Muscle layer of duodenum (tissue), 2 donors: ENCODE results near the gene ATF2.
"Not testable (repeated sequence)": the region's sequence is repeated elsewhere in the genome, so short reads cannot be mapped to it uniquely, and the experiment has no call there.

Experiments used
- H3K27ac ChIP-seq: one replicate; pipeline ENCODE4 v1.7.0; 2013; ENCODE audit warnings: mild to moderate bottlenecking, low read length
- H3K27me3 ChIP-seq: one replicate; pipeline ENCODE4 v1.7.0; 2013; ENCODE audit warnings: low read depth, mild to moderate bottlenecking, control low read depth, low read length
- H3K36me3 ChIP-seq, 2 donors: one replicate each; pipeline ENCODE4 v1.7.0; 2013; ENCODE audit warnings: low read length in 2 of 2, control low read depth in 1 of 2, mild to moderate bottlenecking in 1 of 2; ENCODE audit not compliant: insufficient read depth in 2 of 2, control insufficient read depth in 1 of 2
- H3K4me1 ChIP-seq, 2 donors: one replicate each; pipeline ENCODE4 v1.7.0; 2013; ENCODE audit warnings: low read length in 2 of 2, mild to moderate bottlenecking in 2 of 2, control low read depth in 1 of 2, moderate library complexity in 1 of 2; ENCODE audit not compliant: insufficient read depth in 2 of 2, control insufficient read depth in 1 of 2
- H3K4me3 ChIP-seq, 2 donors: one replicate each; pipeline ENCODE4 v1.7.0; 2013; ENCODE audit warnings: low read length in 2 of 2, low read depth in 1 of 2, mild to moderate bottlenecking in 1 of 2
- H3K9me3 ChIP-seq, 2 donors: one replicate each; pipeline ENCODE4 v1.7.0; 2013; ENCODE audit warnings: low read length in 2 of 2, control low read depth in 1 of 2, mild to moderate bottlenecking in 1 of 2; ENCODE audit not compliant: control insufficient read depth in 1 of 2
- donor health status: healthy.

Gene ATF2

DNA sequence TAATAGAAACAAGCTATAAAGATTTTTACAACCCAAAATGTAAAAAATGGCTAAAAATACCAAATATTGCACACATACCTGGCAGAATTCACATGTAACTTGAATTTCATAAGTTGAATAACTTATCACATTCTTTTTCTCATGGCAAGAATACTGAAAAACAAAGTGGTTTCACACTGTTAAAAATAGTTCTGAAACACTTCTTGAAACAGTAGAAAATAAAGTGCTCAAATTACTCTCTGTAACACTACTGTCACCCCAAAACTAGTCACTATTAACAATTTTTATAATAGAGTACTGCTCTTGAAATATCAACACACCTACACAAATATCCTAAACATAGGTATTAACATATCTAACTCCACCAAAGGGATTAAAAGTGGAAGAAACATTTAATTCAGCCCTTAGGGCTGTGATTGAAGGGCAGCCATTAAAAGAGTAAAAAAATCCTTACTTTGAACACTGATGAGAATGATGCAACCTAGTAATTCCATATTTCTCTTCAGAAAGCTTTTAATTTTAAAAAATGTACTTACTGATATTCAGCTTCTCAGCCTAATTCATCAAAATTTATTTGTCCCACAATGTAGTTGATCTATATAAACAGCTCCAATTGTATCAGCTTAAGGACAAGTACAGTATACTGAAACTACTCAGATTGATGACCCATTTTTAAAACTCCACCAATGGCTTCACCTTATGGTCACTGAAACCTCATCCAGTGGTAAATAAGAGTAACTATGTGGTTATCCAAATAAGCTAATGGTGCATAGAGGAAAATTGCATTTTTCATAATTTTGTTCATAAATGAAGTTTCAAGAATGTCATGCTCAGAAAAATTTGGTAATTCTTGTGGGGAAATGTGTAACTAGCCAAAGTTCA lies 31.4 kb downstream of the ATF2 start:
- no peaks in the 10 kb centered on the region for H3K9me3 ChIP-seq
- no peaks in the 10 kb centered on the region for H3K27me3 ChIP-seq
- H3K36me3 ChIP-seq = peaks cover 0 to 2% of the 10 kb centered on the region in 2 donors
- H3K27ac ChIP-seq = no peak overlapping the region
- H3K4me3 ChIP-seq = no peak overlapping the region
- no peaks in the 10 kb centered on the region for H3K4me1 ChIP-seq

DNA sequence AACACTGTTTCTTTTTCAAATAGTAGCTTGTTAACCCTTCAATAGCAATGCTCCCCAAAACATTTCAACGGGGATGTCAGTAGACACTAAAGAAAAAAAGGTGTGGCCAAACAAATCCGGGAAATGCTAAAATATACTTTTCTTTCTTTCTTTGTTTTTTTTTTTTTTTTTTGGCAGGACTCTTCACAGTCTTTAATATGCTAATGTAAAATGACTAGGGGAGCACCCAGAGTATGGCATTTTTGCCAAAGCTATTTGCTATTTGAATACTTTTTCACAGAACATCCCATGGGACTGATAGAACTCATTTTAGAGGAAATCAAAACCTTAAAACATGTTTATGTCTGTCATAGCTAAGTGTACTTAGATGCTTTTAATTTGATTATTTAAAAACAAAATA lies 32.1 kb downstream of the ATF2 start:
- Histone ChIP-seq H3K4me3 (no peak overlapping the region), H3K27me3 (no peaks in the 10 kb centered on the region), H3K27ac (no peak overlapping the region), H3K9me3 (no peaks in the 10 kb centered on the region), H3K36me3 (peaks cover 0 to 2% of the 10 kb centered on the region in 2 donors), H3K4me1 (peaks cover 0 to 3% of the 10 kb centered on the region in 2 donors)

GRCh38 chr2:175135177-175135576 lies 32.8 kb downstream of the ATF2 start:
- H3K4me3 ChIP-seq = no peak overlapping the region
- H3K27ac ChIP-seq = no peak overlapping the region
- peaks cover 0 to 3% of the 10 kb centered on the region in 2 donors for H3K4me1 ChIP-seq

DNA sequence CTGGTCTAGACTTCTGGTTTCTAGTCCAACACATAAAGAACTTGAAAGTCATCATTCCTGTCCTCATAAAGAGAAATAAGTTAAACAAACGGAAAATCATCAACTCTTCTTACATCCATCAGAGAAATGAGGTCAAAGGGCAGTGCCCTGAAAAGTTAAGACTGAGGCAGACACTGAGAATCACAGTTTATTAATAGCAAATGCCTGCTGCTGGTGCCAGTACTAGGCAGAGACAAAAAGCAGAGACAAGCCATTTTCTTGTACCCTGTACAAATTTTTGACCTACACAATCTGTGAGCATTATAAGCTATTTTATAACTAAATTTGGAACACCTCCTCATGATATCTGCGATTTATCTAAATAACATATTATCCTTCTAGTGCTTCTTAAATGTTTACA lies 36.8 kb downstream of the ATF2 start:
- H3K36me3 ChIP-seq = peaks cover 3 to 16% of the 10 kb centered on the region in 2 donors
- no peaks in the 10 kb centered on the region for H3K27me3 ChIP-seq
- peaks cover 0 to 3% of the 10 kb centered on the region in 2 donors for H3K4me1 ChIP-seq
- no peak overlapping the region for H3K27ac ChIP-seq
- no peaks in the 10 kb centered on the region for H3K9me3 ChIP-seq
- no peak overlapping the region for H3K4me3 ChIP-seq

More at GRCh38 chr2:175135177-175135576, 32.8 kb downstream of the ATF2 start:
- Histone ChIP-seq H3K27me3 (no peaks in the 10 kb centered on the region), H3K9me3 (no peaks in the 10 kb centered on the region), H3K36me3 (peaks cover 0 to 2% of the 10 kb centered on the region in 2 donors)

- Histone ChIP-seq H3K4me1 (peaks cover 0 to 3% of the 10 kb centered on the region in 2 donors), H3K9me3 (no peaks in the 10 kb centered on the region), H3K4me3 (no peak overlapping the region), H3K27me3 (no peaks in the 10 kb centered on the region), H3K36me3 (peaks cover 3 to 14% of the 10 kb centered on the region in 2 donors), H3K27ac (no peak overlapping the region)
These were observed 41.3 kb downstream of the ATF2 start for GRCh38 chr2:175126661-175127060.

- Histone ChIP-seq H3K36me3 (peaks cover under 1 to 11% of the 10 kb centered on the region in 2 donors), H3K9me3 (no peaks in the 10 kb centered on the region), H3K27me3 (no peaks in the 10 kb centered on the region), H3K4me1 (no peaks in the 10 kb centered on the region), H3K4me3 (no peak overlapping the region), H3K27ac (no peak overlapping the region)
These were observed 44.7 kb downstream of the ATF2 start for GRCh38 chr2:175123254-175123653.

GRCh38 chr2:175111200-175111657 lies 56.8 kb downstream of the ATF2 start:
- no peaks in the 10 kb centered on the region for H3K9me3 ChIP-seq
- no peaks in the 10 kb centered on the region for H3K4me1 ChIP-seq
- H3K27ac ChIP-seq = no peak overlapping the region
- no peak overlapping the region for H3K4me3 ChIP-seq
- H3K27me3 ChIP-seq = no peaks in the 10 kb centered on the region
- H3K36me3 ChIP-seq = peaks cover 18 to 34% of the 10 kb centered on the region in 2 donors

GRCh38 chr2:175108091-175108490 lies 59.9 kb downstream of the ATF2 start:
- not testable (repeated sequence) for H3K4me3 ChIP-seq, H3K4me1 ChIP-seq, H3K27ac ChIP-seq, H3K9me3 ChIP-seq, H3K27me3 ChIP-seq
- H3K36me3 ChIP-seq = peaks cover 3 to 15% of the 10 kb centered on the region in 2 donors

DNA sequence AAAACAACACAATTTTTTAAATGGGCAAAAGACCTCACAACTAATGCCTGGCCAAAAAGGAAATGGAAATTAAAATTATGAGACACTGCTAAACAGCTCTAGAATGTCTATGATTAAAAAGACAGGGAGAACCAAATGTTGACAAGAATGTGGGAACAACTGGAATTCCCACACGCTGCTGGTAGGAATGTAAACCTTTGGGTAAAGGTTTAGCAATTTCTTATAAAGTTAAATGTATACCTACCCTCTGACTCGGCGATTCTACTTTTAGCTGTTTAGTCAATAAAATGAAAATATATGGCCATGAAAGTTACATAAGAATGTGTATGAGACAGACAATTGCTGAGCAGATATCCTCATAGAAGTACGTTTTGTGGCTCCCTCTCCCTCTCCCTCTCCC lies 60.9 kb downstream of the ATF2 start:
- Histone ChIP-seq H3K4me3 (no peak overlapping the region), H3K27ac (no peak overlapping the region), H3K36me3 (peaks cover 3 to 10% of the 10 kb centered on the region in 2 donors), H3K27me3 (no peaks in the 10 kb centered on the region), H3K9me3 (no peaks in the 10 kb centered on the region), H3K4me1 (no peaks in the 10 kb centered on the region)

GRCh38 chr2:175103191-175103590 lies 64.8 kb downstream of the ATF2 start:
- no peaks in the 10 kb centered on the region for H3K27me3 ChIP-seq
- no peak overlapping the region for H3K4me3 ChIP-seq
- no peaks in the 10 kb centered on the region for H3K4me1 ChIP-seq
- H3K36me3 ChIP-seq = peaks cover 3 to 8% of the 10 kb centered on the region in 2 donors
- no peaks in the 10 kb centered on the region for H3K9me3 ChIP-seq
- H3K27ac ChIP-seq = no peak overlapping the region

- peaks cover 6 to 23% of the 10 kb centered on the region in 2 donors for H3K36me3 ChIP-seq
- no peak overlapping the region for H3K4me3 ChIP-seq
- H3K4me1 ChIP-seq = no peaks in the 10 kb centered on the region
- H3K27me3 ChIP-seq = no peaks in the 10 kb centered on the region
- no peaks in the 10 kb centered on the region for H3K9me3 ChIP-seq
- no peak overlapping the region for H3K27ac ChIP-seq
These were observed 66.5 kb downstream of the ATF2 start for GRCh38 chr2:175101514-175101913.
